IPS DF 4.7 (cell line): ENCODE results near the gene TACR2.

ENCODE experiments used
- DNase-seq: peaks from one replicate; pipeline ENCODE4 v3.0.0-alpha.2; 2013; ENCODE audit warnings: low spot score; ENCODE audit errors: extremely low read depth

Gene TACR2

GRCh38 chr10:69416695-69417094 lies at the start of gene TACR2:
TACR2 (minus strand) TSS chr10:69416918; CDS start chr10:69416323, 595 bp downstream.
- DNase-seq = no peak

- DNase-seq = no peak
Observed at GRCh38 chr10:69466158-69466490, 49.4 kb upstream of the TACR2 start.

GRCh38 chr10:69465457-69466157 lies 48.9 kb upstream of the TACR2 start:
- DNase-seq = no peak

GRCh38 chr10:69464801-69465401 lies 48.2 kb upstream of the TACR2 start:
- no peak for DNase-seq

GRCh38 chr10:69464401-69464800 lies 47.7 kb upstream of the TACR2 start:
- no peak for DNase-seq

GRCh38 chr10:69463886-69464285 lies 47.2 kb upstream of the TACR2 start:
- DNase-seq = no peak

GRCh38 chr10:69461243-69462025 lies 44.7 kb upstream of the TACR2 start:
- DNase-seq = no peak

GRCh38 chr10:69460576-69461242 lies 44.0 kb upstream of the TACR2 start:
- DNase-seq = no peak

GRCh38 chr10:69459893-69460575 lies 43.3 kb upstream of the TACR2 start:
- DNase-seq = no peak

GRCh38 chr10:69459101-69459790 lies 42.5 kb upstream of the TACR2 start:
- DNase-seq = no peak

- DNase-seq = no peak
Observed at GRCh38 chr10:69458430-69459100, 41.8 kb upstream of the TACR2 start.

GRCh38 chr10:69457771-69458237 lies 41.1 kb upstream of the TACR2 start:
- DNase-seq = no peak

- DNase-seq = no peak
Observed at GRCh38 chr10:69456880-69457693, 40.4 kb upstream of the TACR2 start.

GRCh38 chr10:69455006-69455763 lies 38.5 kb upstream of the TACR2 start:
- no peak for DNase-seq

- DNase-seq = no peak
Observed at GRCh38 chr10:69453795-69454194, 37.1 kb upstream of the TACR2 start.

- no peak for DNase-seq
Observed at GRCh38 chr10:69452676-69453415, 36.1 kb upstream of the TACR2 start.

- no peak for DNase-seq
Observed at GRCh38 chr10:69451784-69452251, 35.1 kb upstream of the TACR2 start.
